GM06990 (cell line): ENCODE results near the gene PML.

Experiments used
- DNase-seq: peaks from one replicate; pipeline ENCODE4 v3.0.0-alpha.2; 2011; ENCODE audit not compliant: insufficient read length; ENCODE audit errors: extremely low read depth
- H3K27me3 ChIP-seq: replicated peaks from 2 replicates; pipeline ENCODE4 v1.6.0; 2011; ENCODE audit warnings: low read length; ENCODE audit not compliant: control insufficient read depth, insufficient read depth
- H3K36me3 ChIP-seq: 2 replicates; pipeline ENCODE4 v1.5.1; 2011; ENCODE audit warnings: low read length; ENCODE audit not compliant: control insufficient read depth, insufficient read depth
- H3K4me3 ChIP-seq: replicated peaks from 2 replicates; pipeline ENCODE4 v1.5.1; 2011; ENCODE audit warnings: low read depth, mild to moderate bottlenecking, control low read depth, low read length
- TF ChIP-seq, protein P1 (sequence below): IDR thresholded peaks from 2 replicates; pipeline ENCODE4 v1.5.1; 2011; ENCODE audit warnings: low read length, control low read depth, mild to moderate bottlenecking, inconsistent platforms; ENCODE audit not compliant: insufficient read depth, poor library complexity, severe bottlenecking

Gene PML

DNA sequence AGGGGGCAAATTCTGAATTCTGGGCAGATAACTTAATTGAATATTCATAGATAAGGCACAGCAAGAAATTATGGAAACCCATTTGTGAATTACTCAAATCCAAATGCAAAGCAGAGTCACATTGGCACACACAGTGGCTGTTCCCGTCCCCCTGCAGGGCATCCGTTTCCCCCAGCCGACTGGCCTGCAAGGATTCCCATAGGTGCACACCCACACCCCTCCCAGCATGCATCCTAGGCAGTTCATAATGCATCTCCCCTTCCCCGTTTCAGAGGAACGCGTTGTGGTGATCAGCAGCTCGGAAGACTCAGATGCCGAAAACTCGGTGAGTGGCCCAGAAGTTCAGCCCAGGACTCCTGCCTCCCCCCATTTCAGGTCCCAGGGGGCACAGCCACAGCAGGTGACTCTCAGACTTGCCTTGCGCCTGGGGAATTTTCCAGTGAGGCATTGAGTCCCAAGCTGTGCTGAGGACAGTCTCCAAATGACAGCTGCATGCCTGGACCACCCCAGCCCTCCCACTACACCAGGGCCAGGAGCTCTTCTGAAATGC lies 39.8 kb downstream of the PML start:
- DNase-seq, result no peak
- TF ChIP-seq, protein P1, sequence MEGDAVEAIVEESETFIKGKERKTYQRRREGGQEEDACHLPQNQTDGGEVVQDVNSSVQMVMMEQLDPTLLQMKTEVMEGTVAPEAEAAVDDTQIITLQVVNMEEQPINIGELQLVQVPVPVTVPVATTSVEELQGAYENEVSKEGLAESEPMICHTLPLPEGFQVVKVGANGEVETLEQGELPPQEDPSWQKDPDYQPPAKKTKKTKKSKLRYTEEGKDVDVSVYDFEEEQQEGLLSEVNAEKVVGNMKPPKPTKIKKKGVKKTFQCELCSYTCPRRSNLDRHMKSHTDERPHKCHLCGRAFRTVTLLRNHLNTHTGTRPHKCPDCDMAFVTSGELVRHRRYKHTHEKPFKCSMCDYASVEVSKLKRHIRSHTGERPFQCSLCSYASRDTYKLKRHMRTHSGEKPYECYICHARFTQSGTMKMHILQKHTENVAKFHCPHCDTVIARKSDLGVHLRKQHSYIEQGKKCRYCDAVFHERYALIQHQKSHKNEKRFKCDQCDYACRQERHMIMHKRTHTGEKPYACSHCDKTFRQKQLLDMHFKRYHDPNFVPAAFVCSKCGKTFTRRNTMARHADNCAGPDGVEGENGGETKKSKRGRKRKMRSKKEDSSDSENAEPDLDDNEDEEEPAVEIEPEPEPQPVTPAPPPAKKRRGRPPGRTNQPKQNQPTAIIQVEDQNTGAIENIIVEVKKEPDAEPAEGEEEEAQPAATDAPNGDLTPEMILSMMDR, result no peak
- Histone ChIP-seq H3K4me3 (no peak overlapping the region), H3K36me3 (peaks cover 41% of the 10 kb centered on the region), H3K27me3 (no peaks in the 10 kb centered on the region)

DNA sequence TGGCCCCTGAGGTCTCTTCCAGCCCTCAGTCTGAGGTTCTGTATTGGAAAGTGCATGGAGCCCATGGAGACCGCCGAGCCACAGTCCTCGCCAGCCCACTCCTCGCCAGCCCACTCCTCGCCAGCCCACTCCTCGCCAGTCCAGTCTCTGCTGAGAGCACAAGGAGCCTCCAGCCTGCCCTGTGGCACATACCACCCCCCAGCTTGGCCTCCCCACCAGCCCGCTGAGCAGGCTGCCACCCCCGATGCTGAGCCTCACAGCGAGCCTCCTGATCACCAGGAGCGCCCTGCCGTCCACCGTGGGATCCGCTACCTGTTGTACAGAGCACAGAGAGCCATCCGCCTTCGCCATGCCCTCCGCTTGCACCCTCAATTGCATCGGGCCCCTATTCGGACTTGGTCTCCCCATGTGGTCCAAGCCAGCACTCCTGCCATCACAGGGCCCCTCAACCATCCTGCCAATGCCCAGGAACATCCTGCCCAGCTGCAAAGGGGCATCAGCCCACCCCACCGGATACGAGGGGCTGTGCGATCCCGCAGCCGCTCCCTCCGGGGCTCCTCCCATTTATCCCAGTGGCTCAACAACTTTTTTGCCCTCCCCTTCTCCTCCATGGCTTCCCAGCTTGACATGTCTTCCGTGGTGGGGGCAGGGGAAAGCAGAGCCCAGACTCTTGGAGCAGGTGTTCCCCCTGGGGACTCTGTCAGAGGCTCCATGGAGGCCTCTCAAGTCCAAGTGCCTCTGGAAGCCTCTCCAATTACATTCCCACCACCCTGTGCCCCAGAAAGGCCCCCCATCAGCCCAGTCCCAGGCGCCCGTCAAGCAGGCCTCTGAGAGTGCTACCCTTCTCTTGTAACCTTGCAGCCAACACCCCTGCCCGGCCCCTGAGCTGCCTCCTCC lies 40.9 kb downstream of the PML start:
- H3K36me3 ChIP-seq, result peaks cover 37% of the 10 kb centered on the region
- TF ChIP-seq, protein P1, result no peak
- DNase-seq, result no peak

DNA sequence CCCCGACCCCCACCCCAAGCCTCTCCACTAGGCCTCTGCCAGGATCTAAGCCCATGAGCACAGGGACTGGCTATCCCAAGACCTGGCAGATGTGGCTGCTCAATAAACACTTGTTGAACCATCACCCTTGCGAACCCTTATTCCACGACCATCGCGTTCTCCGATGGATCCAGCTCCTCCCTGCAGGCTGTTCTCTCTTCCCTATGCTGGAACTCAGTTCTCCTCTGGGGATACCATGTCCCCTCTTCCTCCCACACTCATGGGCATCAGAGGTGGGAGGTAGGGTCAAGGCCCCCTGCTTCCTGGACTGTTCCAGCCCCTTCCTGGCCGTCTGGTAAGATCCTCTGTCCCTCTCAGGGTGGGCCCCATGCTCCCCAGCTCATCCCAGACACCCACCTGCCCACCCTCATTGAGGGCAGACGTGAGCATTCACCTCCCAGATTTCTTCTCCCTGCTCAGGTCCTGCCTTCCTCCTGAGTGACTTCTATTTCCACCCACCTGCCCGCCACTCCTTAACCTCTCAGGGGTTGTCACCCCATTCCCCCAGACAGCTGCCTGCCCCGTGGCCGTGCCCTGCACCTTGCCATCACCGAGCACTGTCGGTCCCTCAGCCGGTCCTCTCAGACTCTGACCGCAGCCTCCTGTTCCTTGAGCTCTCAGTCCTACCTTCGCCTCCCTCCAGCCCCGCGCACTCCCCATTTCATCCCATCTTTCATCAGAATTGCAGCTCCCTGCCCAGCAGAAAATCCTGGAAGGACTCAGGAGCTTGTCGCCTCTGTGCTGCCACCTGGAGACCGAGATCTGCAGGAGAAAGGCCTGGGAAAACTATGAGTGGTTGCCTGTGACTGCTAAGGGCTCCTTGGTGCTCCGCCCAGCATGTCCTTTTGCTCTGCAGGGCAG lies 42.0 kb downstream of the PML start:
- Histone ChIP-seq H3K4me3 (no peak overlapping the region), H3K36me3 (peaks cover 37% of the 10 kb centered on the region), H3K27me3 (no peaks in the 10 kb centered on the region)
- no peak for DNase-seq
- TF ChIP-seq, protein P1, result peak; percentile 21

More for the DNA sequence above, 40.9 kb downstream of the PML start:
- H3K4me3 ChIP-seq, result no peak overlapping the region
- no peaks in the 10 kb centered on the region for H3K27me3 ChIP-seq

DNA sequence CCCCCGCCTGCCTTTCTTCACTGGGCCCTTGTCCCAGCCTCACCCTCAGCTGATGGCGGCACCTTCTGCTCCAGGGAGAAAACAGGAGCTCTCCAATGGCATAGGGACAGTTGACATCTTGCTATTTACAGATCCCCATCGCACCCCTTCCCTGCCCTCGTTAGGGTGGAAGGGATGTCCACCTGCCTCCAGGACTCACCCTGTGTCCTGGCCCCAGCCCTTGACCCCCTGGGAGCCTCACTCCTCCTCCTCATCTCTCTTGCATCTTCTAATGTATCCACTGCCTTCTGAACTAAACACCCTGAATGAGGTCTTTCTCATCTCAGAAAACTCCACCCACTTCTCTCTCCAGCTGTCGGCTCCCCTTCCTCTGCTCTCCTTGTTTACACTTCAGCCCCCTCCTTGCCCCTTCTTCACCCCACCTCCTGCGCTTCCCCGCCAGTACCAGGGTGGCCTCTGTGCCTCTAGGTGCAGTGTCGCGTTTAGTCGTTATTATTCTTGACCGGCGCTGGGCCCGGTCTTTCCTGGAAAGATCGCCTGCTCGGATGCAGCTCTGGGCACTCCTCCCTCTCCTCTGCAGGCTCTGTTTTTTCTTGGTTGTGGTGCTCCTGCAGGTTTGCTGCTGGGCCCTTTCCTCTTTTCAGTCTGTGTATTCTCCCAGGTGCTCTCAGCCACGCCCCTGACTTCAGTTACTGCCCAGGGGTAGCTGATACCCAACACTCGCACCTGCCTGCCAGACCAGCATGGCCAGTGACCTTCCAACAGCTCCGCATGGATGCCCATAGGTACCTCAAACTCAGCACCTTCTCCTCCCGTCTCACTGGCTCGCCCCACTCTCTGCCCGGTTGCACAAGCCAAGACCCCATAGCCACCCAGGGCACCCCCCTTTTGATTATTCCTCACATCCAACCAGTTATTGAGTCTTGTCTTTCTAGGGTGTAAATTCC lies 42.9 kb downstream of the PML start:
- TF ChIP-seq, protein P1, result no peak
- H3K27me3 ChIP-seq, result no peaks in the 10 kb centered on the region
- H3K4me3 ChIP-seq, result no peak overlapping the region
- no peak for DNase-seq
- peaks cover 34% of the 10 kb centered on the region for H3K36me3 ChIP-seq
